Measurements from ENCODE around the gene DOK6.
"Not testable (repeated sequence)": the region's sequence is repeated elsewhere in the genome, so short reads cannot be mapped to it uniquely, and the experiment has no call there.

The DOK6 gene

DNA sequence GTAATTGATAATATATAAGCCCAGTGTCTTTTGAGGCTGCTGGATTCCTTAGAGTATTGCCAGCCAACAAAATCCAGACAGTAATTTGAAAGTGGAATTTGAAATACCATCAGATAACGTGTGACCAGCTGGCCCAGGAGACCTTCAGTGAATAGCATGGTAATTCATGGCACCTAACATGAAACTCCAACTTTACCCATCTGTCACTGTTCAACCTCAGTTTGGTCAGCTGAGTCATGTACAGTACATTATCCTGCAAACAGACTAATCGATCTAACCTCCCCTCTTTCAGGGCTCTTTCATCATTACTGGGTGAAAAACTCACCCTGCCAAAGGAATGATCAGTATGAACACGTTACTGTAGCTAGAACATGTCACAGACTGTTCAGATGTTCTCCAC, 230.6 kb downstream of the DOK6 start:
- DNase-seq = no peak

DNA sequence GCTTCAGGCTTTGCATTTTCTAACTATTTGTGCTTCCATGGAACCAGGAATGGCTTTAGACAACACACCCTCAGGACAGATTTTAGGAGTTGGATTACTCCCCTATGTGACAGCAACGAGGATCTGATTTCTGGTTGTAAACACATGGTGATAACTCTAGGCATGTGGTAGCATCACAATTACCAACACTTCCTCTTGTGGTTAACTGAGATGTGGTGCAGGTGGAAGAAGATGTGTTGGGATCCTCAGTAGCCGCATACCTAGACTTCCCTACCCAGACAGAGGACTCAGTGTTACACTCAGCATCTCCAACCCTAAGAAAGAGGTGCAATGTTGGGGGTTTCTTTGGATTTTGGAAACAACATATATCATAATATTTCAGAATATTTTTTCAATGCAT, 234.8 kb downstream of the DOK6 start:
- DNase-seq = no peak

DNA sequence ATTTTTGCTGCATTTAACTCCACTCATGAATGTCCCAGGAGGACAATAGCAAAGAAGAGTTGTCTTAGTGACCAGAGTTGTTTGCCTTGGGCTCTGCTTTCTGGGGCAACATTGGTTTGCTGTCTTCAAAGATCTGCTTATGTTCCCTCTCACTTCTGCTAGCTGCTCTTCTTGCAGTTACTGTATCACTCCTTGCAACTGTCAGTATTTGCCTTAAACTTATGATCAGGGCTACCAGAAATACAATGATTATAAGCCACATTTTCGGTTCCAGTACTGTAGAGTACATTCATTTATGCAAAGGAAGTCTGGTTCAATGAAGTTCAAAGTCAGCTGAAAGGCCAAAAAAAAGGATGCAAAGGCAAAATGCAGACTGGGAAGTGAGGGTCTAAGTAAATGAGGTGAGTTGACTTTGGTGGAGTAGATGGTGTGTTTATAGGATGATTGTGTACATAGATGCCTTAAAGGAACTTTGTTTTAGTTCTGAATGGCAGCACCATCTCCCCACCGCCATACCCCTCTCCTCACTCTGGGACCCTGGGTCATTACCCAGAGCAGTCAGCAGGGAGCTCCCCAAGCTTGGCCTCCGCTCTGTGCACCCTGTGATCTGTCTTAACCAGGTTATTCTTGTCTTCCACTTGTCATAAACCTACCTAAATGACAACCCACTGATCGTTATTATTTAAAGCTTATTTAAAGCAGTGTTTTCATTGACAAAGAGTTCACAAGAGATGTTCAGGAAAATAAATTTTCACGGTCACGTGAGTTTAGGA, 236.0 kb downstream of the DOK6 start:
- no peak for DNase-seq

DNA sequence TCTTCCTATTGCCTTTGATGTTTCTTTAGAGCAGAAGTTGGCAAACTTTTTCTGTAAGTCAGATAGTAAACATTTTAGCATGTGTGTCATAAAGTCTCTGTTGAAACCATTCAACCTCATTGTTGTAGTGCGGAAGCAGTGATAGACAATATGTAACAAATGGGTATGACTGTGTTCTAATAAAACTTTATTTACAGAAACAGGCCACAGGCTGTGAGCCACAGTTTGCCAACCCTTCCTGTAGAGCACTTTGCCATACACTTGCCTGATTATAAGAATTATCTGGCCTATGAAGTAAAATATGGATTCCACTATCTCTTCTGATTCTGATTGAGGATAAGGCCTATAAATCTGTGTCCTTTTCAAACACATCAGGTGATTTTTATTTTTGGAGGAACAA, 237.4 kb downstream of the DOK6 start:
- DNase-seq = no peak

DNA sequence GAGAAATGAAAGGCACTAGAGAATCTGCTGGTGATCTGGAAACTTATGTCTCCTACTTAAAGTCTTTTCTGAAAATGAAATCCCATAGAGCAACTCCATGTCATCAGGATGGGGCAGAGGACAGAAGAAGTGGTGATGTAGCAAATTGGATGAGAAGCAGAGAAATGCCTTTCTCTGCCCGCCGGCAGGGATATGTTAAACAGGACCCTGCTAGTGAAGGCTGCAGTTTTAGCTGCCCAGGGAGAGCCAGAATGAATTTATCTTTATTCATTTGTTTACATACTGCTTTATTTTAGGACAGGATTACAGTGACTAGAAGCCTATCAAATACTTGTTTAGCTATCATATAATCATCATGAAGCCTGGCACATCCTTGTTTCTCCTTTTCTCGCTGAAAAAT, 247.0 kb downstream of the DOK6 start:
- DNase-seq = no peak

DNA sequence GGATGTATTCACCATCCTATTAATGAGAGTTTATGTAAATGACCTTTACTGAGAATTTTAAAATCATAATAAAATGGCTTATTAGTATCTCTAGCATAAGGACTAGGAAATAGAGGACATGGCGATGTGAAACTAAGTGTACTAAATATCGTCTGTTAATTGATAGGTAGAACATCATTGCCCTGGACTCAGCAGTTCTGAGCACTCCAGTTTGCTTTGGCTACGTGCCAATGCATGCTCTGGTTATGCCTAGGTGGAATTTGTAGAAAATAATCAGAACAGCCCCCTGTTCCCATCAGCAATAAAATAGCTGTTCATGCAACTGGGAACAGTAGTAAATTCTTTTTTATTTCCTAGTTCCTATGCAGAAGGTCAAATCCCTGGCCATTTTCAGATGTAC, 247.8 kb downstream of the DOK6 start:
- DNase-seq = no peak

DNA sequence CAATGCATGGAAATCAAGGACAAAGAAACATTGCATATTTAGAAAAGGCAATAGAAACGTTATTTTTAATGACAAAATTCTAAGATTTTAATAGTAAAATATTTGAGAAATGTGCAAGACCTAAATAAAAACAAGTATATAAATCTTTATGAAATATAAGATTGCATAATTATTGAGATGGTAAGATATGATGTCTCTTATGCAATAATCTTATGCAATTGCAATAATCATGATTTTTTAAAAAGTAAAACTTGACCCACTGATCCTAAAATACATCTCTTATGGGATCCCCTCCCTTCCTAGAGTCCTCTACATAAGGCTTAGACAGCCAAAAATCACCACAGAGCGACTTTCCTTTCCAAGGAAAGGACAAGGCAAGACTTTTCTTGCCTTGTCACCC, 249.0 kb downstream of the DOK6 start:
- DNase-seq = no peak

DNA sequence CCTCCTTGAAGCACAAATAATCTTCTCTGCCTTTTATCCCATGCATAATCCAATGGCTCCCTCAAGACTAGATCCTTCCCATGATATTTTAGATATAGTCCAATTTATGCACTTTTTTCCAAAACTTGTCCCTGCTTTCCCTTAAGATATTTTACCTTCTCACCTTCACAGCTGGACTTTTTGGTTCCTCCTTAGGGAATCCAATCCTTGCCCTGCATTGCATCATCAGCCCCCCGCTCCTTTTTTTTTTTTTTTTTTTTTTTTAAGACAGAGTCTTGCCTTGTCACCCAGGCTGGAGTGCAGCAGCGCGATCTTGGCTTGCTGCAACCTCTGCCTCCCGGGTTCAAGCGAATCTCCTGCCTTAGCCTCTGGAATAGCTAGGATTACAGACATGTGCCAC, 250.6 kb downstream of the DOK6 start:
- DNase-seq = no peak

DNA sequence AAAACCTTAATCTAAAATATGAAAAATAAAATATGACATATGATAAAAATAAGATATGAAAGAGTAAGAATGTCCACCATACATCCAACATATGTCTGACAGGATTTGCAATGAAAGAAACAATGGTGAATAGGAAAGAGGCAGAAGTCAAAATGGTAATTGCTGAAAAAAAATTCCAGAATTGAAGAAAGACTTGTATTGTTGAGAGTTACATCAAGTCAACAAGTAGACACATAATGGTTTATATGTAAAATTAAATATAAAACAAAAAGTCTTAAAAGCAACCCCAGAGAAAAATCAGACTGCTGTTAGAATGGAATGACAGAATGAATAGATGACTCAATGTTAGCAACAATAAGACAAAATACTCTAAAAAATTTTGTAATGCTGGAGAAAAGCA, 255.1 kb downstream of the DOK6 start:
- DNase-seq = no peak

DNA sequence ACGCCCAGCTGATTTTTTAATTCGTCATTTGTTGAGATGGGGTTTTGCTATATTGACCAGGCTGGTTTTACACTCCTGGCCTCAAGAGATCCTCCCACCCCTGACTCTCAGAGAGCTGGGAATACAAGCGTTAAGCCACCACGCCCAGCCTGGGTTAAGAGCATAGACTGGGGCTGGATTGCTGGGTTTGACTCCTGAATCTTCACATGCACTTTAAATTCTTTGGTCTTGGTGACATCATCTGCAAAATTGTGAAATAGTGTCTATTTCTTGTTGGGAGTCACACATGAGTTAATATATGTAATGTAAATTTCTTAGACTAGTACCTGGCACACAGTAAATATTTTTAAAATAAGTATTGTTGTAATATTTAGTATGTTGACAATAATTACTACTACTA, 257.4 kb downstream of the DOK6 start:
- no peak for DNase-seq

DNA sequence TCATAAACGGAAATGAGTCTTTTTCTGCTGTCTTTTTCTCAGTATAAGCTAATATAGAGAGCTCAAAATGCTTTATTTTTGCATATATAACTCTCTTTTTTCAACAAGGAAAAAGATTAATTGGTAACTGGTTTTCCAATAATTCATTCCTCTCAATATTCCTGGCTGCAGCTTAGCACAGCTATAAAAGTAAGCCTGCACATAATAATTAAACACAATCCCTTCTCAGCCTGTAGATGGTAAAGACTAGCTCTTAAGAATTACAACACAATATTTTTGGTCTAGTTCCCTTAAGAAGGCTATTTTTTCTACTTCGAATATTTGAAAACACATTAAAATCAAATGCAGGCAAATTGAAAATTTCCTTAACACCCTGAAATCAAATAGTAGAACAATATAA, 258.0 kb downstream of the DOK6 start:
- DNase-seq = no peak

DNA sequence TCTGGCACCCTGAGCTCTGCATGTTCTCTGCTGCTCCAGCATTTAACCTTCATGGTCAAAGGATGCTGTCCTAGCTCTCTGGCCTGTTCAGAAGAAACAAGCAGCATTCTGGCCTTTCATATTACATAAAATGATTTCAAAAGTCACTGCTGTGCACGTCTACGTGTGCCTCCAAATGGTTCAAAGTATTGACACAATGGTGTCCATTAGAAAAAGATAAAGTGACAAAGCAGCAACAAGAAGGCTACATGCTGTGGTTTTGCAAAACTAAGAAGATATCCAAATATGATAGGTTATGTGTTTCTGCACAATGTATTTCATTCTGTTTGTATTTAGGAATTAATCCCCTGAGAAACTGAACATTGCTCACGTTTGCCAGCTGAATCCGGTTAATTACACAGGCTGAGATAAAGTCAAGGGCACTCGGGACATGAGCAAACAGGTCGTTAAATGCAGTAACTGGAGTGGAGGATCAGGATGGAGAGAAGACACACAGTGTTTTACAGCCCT, 258.5 kb downstream of the DOK6 start:
- DNase-seq = no peak

DNA sequence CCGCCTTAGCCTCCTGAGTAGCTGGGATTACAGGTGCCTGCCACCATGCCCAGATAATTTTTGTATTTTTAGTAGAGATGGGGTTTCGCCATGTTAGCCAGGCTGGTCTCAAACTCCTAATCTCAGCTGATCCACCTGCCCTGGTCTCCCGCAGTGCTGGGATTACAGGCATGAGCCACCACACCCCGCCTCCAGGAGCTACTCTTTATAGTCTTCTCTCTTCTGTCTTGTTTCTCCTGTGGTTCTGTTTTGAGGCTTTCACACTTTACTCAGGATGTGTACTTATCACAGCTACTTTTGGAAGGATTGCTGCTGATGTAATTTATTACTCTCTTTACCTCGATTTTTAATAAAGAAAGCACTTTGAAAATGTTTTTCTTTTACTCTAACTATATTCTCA, 261.4 kb downstream of the DOK6 start:
- DNase-seq = not testable (repeated sequence)

DNA sequence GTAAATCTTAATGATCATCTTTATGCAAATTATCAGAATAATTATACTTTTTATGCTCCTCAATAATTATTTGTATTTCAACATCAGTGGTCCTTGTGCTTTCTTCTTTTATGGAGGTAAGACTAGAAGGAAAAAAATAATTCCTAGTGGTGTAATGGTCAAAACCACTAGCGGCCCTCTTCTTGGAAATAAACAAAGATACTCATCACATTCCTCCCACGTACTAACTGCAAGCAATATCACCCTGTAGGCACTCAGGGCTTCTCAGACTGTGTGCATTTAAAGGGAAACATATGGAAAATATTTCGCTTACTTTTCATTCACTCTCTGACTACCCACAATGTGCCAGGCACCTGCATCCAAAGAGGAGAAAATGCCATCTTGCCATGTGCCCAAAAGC, 263.7 kb downstream of the DOK6 start:
- DNase-seq = no peak

DNA sequence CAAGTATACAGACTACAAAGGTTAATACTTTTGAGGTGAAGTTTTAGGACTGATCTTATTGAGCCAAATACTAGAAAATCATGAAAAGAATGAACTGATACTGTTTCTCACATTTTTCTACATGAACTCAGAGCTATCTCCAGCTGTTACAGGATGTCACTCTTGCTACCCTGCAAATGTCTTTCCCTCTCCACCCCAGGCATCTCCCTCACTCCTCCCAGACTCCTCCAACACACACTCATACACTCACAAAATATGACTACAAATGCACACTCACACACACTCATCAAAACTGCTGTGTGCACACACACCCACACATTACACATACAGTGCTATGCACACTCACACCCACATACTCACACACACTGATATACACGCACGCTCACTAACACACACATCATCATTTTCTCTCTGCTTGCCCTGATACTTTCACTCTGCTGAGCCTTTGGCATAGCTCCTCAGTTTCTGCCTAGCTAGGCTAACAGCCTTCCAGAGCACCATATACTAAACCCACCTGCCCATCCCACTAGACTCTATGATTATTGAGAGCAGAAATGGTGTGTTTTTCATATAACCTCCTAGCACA, 273.7 kb downstream of the DOK6 start:
- DNase-seq = no peak

DNA sequence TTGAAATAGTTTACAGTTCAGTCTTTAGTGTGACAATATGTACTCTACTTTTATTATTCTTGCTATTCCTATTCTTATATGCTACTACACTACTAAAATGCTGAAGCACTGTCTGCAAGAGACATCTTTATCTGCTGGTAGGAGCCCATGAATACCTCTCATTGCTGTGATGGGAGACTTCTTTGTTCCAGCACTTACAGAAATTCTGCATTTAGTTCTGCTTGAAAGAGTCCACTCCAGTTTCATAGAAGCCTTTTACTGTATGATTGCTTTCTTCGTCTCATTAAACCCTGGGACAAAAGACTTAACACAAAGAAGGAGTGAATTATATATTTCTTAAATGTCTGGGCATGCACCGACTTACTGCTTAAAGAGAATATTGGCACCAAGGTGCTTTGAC, 274.3 kb downstream of the DOK6 start:
- DNase-seq = no peak

DNA sequence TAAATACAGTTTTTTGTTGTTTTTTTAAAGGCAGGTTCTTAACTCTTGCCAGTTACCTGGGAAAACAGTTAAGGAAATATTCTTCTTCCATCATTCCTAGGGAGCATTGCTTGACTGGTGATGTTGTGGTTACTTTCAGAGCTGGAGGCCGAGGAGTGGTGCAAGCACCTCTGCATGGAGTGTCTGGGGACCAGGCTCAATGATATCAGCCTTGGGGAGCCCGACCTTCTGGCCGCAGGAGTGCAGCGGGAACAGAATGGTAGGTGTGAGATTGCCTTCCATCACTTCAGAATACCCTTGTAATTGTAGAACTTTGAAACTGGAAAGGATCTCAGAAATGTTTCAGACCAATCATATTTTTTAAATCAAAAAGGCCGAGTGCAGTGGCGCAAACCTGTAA, 276.9 kb downstream of the DOK6 start:
- DNase-seq = no peak

DNA sequence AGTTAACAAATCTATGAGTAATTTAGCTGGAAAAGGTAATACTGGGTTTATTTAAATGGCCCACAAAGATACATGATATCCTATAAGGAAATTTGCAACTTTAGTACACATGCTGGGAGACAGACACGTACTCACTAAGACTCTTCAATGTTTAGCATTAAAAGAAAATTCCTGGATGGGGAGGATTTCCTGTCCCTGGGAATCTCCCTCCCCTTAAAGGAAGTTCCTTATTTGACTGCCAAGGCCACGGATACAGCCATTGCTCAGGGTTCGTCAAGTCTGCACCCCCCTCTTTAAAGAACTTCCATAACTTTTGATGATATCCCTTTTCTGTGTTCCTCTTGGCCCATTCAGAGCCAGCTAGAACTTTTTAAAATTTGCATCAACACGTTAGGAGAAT, 279.4 kb downstream of the DOK6 start:
- DNase-seq = no peak

DNA sequence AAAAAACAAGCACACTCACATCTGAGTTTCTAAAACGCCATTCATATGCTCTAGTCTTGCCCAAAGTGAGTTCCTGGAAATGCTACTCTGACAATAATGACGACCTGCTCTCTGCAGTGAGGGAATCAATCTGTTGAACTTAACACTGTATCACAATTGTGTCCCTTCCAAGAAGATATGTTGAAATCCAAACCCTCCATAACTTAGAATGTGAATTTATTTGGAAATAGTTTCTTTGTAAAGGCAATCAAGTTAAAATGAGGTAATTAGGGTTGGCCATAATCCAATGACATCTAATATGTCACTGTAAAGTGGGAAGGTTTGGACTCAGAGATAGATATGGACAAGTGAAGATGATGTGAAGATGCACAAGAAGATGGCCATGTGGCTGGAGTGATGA, 282.5 kb downstream of the DOK6 start:
- no peak for DNase-seq

DNA sequence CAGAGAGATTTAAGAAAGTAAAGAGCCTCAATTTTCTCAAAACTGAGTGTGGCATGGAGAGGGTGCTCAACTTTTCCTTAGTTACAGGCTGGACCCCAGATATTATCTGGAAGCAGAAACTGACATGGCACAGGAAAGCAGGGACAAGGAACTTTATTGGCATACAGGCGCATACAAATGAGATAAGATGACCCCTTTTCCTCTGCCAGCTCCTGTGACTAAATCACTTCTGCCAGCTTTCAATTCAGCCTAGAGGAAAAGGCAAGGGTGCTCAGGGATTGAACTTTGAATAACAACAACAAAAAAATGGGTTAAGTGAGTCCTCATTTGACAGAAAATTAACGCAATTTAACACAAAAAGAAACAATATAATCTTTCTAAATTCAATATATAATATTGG, 284.1 kb downstream of the DOK6 start:
- DNase-seq = no peak

DNA sequence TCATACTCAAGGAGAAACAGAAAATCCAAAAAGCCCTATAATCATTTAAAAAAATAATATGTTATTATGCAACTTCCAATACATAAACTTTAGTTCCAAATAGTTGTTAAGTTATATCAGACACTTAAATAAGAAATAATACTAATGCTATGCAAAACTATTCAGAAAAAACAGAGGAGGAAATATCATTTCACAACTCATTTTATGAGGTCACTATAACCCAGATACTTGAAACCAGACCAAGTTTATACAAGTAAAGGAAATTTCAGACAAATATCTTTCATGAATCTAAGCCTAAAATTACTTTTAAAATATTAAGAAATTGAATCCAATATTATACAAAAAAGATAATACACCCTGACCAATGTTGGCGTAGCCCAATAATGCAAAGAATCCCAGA, 286.2 kb downstream of the DOK6 start:
- no peak for DNase-seq

DNA sequence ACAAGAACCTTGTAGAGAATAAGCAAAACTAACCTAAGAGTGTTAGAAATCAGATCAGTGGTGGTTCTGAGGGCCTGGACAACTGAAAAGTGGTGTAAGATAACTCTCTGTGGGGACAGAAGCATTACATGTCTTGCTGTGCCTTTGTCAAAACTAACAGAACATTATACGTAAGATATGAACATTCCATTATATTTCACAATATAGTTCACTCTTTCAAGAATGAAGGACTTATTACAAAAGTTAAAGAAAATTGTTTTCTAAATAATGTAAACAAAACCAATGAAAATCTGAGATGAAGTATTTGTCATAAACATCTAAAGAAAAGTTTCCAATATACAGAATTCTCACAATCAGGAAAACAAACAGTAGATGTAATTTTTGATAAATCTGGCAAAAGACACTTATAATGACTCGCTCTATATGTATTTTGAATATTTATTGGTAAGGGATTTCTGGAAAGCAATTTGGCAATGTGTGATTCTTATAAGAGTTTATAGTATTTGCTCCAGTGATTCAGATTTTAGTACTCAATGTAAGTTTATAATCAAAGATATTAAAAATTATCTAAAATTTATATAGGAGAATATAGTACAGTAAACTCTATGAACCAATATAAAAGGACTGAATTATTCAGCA, 288.6 kb downstream of the DOK6 start:
- DNase-seq = no peak

DNA sequence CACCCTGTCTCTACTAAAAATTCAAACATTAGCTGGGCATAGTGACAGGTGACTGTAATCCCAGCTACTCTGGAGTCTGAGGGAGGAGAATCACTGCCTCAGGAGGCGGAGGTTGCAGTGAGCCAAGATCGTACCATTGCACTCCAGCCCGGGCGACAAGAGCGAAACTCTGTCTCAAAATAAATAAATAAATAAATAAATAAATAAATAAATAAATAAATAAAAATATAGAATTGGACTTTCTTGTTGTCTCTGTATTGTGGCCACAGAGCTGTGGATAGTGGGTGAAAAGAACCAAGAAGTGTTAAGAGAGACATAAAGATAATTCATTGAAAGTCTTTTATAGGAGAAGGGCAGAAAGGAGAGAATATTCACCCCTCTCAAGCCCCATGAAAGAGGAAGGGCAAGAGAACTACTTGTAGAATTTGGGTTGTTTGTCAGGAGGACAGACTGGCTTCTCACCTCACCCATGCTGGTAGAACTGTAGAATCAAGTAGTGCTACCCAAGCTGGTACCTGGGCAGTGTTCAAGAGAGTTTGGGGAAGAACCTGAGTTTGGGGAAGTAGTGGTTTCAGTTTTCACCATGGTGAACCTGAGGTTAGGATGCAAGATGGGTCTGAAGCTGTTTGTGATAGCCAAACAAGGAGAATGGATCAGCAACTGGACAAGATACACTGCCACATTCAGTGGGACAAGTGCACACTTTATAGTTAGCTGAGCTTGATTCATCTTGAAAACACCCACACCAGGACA, 290.5 kb downstream of the DOK6 start:
- DNase-seq = no peak

DNA sequence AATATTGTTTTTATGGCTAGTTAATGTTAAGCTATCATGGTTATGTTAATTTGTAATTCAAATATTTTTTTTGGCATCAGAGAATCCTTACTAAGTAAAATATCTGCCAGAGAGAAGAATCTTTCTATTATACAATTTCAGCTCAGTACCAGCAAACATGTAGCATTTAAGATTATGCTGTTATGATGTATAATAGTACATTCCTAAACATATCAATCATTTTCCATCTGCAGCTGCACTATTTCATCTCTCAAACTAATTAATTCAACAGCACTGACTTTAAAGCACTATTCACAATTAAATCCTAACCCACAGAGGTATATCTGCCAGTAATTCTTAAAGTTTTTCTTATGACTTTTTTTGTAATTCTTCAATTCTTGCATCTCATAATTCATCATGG, 296.4 kb downstream of the DOK6 start:
- no peak for DNase-seq

Data from suppressor macrophage treated with lipopolysaccharide for 4 hours (primary cell).